Stimulated activated CD4-positive, alpha-beta T cell treated with anti-CD3 and anti-CD28 coated beads, Interleukin-4, amount 100 ng/mL, for 48 hours (primary cell): ENCODE data around the gene RYR2.
A peak's percentile ranks its signal among the peaks of the same experiment; 100 is the strongest.
"Not testable (repeated sequence)": the region's sequence is repeated elsewhere in the genome, so short reads cannot be mapped to it uniquely, and the experiment has no call there.

Experiments
- DNase-seq, 2 donors: peaks; one replicate each; pipeline ENCODE4 v3.0.0-alpha.2; 2020; ENCODE audit warnings: low read depth in 2 of 2

RYR2 gene

DNA sequence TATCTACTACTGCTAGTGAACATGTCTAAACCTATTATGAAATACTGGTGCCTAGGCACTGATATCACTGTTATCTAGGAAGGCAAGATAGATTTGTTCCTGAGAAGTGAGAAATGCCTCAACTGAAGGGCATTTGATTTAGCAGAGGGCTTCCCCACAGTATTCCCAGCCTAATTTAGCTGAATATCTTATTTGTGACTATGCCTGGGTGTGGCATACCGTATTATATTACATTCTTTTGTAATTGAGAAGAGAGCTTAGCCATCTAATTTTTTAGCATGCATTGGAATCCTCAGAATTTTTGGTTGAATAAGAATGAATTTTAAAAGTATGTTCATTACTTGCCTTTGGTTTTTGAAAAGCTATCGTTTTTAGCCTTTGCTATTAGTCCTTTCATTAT lies 749.6 kb downstream of the RYR2 start:
- no peak for DNase-seq

GRCh38 chr1:237792149-237792548 lies 750.2 kb downstream of the RYR2 start:
- DNase-seq, result no peak

- no peak for DNase-seq
Measured at GRCh38 chr1:237792726-237793125, 750.7 kb downstream of the RYR2 start.

DNA sequence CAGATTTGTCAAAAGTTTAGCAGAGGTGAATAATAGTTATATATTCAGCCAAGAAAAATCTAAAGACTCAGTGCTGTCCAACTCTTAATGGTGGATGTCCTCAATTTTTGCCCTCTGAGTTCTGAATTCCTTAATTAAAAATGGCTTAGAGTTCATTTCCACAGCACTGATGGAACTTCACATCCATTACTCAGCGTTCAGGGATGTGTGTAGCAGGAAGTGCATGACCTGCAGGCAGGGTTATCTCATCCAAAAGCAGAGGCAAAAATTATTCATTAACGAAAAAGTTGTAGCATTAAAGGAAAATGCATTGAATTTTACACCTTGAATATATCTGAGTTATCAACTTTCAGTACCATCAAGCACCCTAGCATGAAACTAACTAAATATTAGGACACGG lies 752.1 kb downstream of the RYR2 start:
- no peak for DNase-seq

- DNase-seq, result no peak
Measured at GRCh38 chr1:237795558-237795957, 753.6 kb downstream of the RYR2 start.

GRCh38 chr1:237799762-237800474 lies 757.9 kb downstream of the RYR2 start:
- peak; percentile 17 to 27 for DNase-seq

DNA sequence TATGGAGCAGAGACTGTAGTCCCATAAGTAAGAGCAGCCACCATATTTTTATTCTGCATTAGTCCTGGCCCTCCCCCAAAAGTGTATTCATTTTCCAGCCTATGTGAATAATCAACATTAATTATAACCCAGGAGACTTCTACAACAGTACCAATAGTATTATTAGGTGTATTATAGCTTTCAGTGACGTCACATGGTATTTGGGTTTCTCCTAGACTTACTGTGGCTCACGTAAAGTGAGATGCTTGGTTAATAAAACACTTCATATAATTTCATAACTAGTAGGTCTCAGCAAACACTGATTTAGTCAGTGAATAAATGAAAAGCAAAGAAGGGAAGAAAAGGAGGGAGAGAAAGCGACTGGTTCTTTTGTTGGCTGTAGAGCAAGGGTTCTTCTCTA lies 762.5 kb downstream of the RYR2 start:
- no peak for DNase-seq

DNA sequence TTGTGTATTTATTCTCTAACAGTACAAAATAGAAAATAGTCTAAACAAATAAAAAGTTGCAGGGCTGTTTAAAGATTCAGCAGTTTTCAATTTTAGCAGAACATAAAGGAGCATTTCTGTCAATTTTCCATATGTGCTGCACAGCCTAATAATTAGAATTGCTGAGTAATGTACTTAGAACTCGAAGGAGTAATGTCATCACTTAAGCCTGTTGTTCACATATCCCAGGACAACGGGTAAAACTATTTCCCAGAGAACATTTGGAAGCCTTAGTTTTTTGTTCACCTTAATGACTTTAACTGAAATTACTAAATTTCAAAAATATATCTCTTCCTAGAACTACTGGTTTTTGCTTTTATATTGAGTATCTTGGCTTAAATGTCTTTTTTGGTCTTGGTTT lies 767.1 kb downstream of the RYR2 start:
- DNase-seq, result no peak

DNA sequence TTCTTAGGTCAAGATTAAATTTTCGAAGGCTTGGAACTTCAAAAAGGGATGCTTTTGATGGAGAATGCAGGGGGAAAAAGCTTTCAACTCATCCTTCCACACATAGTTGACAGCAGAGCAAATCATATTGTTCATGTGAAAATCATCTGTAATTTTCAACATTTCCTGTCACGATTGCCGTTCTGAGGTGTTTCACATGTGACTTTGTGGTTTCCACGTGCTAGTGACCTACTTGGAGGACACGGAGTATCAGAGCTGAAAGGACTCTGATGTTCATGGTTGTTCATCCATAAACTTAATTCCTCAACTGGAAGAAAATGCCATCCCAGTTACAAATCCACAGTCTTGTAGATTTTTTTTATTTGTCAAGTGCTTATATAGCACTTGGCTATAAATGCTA lies 769.6 kb downstream of the RYR2 start:
- no peak for DNase-seq

- DNase-seq, result no peak
Measured at GRCh38 chr1:237812061-237812460, 770.1 kb downstream of the RYR2 start.

DNA sequence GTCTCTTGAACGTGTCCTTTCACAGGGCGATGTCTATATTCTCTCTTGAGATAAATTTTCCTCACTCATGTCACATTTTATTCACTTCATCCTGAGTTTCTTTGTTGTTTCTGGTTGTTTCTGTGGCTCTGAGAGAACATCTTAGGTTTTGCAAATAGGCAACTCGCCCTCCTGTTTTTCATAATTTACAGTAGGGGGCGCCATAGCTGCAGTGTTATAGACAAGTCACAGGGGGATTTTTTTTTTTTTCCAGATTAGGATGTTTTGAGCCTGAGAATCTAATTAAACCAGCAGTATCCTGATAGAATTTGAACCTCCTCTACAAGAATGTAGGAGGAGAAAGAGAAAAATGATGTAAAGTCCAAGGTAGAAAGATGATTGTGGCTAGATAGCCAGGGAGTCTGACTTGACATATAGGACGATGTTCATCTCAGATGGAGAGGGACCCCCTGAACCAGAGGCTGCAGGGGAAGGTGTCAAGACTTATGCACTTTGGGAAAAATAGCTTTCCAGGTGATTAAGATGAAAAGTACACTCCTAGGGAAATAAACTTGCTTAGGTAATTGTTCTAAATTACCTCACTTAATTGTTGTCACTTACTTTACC lies 772.4 kb downstream of the RYR2 start:
- DNase-seq, result no peak

GRCh38 chr1:237817277-237817676 lies 775.3 kb downstream of the RYR2 start:
- no peak for DNase-seq

- not testable (repeated sequence) for DNase-seq
Measured at GRCh38 chr1:237820634-237821033, 778.6 kb downstream of the RYR2 start.

DNA sequence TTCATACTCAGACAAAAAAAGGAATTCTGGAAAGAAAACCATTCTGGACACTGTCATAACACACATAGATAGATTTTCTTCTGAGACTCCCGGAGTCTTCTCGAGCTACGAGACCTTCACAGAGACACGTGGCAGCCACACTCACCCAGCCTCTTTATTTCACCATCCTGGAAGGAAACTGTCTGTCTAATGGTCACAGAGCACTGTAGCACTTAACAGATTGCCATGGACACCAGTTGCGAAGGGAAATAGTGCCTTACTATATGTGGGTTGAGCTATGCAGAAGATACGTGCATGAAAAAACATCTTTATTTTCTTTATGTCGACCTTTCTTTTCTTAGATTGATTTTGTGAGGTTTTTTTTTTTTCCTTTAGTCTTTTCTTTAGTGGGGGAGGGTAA lies 790.9 kb downstream of the RYR2 start:
- no peak for DNase-seq

- no peak for DNase-seq
Measured at GRCh38 chr1:237834048-237834447, 792.1 kb downstream of the RYR2 start.

- DNase-seq, result no peak
Measured at GRCh38 chr1:237834461-237834860, 792.5 kb downstream of the RYR2 start.

GRCh38 chr1:237838320-237838719 lies 796.3 kb downstream of the RYR2 start:
- DNase-seq, result no peak

- DNase-seq, result no peak
Measured at GRCh38 chr1:237838904-237839534, 797.0 kb downstream of the RYR2 start.

GRCh38 chr1:237841485-237841884 lies 799.5 kb downstream of the RYR2 start:
- DNase-seq, result no peak

GRCh38 chr1:237843516-237843915 lies 801.5 kb downstream of the RYR2 start:
- DNase-seq, result not testable (repeated sequence)

DNA sequence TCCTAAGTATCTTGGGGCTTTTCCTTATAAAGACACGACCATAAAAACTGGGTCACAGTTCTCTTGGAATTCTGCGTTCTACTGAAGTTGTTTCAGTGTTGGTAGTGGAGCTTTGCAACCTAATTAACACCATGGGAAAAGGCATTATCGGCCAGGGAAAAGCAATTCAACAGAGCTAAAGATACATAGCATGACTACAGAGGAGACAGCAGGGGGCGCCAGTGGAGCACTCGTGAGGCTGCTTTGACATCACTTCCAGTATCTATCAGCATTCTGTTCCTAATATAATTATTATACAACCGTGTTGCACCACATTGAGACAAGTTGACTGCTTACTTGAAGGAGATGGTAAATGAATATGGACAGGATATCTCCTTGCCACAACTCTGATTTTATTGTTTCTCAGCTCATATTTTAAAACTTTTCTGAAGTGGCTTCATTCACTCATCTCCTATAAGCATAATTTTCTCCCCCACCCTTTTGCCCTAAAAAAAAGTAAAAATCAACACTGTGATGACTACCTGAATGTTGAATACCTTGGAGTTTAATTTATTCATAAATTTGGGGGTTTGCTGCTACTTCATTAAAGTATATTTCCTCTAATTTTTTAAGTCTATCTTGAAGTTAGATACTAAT lies 809.3 kb downstream of the RYR2 start:
- DNase-seq, result peak; percentile 11 to 28

DNA sequence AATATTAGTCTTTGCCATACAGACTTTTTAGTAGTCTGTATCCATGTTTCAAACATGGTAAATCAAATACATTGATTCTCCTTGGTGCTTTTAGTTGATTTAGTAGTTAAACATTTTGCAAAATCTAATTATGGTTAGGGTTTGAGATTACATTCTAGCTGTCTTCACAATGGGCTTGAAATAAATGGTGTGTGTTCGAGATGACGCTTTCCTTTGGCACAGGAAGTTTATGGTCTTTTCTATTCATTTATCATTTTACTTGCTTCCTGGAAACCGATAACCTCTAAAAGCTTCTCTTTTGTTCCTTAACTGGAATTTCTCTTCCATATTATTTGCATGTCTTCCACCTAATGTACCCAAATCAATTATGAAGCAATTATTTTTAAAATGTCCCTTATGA lies 810.4 kb downstream of the RYR2 start:
- no peak for DNase-seq

- DNase-seq, result no peak
Measured at GRCh38 chr1:237857455-237857854, 815.5 kb downstream of the RYR2 start.
